Activated CD4-positive, CD25-positive, alpha-beta regulatory T cell treated with anti-CD3 and anti-CD28 coated beads, Interleukin-2, amount 50 U/mL, for 24 hours (primary cell): Measurements from ENCODE around the gene NFATC1.

ENCODE experiments used
- ATAC-seq, 2 donors: fragments of 150-1000 bp; cut with Tn5 transposase; one replicate each; pipeline ENCODE4 v1.10.0; 2021; ENCODE audit warnings: mild to moderate bottlenecking in 1 of 2, moderate library complexity in 1 of 2

NFATC1 gene

DNA sequence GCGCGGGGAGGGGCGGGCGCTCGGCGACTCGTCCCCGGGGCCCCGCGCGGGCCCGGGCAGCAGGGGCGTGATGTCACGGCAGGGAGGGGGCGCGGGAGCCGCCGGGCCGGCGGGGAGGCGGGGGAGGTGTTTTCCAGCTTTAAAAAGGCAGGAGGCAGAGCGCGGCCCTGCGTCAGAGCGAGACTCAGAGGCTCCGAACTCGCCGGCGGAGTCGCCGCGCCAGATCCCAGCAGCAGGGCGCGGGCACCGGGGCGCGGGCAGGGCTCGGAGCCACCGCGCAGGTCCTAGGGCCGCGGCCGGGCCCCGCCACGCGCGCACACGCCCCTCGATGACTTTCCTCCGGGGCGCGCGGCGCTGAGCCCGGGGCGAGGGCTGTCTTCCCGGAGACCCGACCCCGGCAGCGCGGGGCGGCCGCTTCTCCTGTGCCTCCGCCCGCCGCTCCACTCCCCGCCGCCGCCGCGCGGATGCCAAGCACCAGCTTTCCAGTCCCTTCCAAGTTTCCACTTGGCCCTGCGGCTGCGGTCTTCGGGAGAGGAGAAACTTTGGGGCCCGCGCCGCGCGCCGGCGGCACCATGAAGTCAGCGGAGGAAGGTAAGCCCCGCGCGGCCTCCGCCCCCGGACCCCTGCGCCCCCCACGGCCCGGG, at the start of gene NFATC1:
TSS of gene NFATC1 (plus strand) at position 170 of the 644 bp plus-strand sequence. CDS start at position 465, 295 bp downstream.
- peak; percentile 31 for ATAC-seq

DNA sequence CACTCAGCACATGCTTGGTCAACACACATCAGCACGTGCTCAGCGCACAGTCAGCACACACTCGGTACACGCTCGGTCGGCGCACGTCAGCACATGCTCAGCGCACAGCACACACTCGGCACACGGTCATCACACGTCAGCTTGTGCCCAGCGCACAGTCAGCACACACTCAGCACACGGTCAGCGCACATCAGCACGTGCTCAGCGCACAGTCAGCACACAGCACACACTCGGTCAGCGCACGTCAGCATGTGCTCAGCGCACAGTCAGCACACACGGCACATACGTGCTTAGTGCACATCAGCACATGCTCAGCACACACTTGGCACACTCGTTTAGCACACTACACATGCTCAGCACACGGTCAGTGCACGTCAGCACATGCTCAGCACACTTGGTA, 49.7 kb upstream of the NFATC1 start:
- ATAC-seq = no peak

DNA sequence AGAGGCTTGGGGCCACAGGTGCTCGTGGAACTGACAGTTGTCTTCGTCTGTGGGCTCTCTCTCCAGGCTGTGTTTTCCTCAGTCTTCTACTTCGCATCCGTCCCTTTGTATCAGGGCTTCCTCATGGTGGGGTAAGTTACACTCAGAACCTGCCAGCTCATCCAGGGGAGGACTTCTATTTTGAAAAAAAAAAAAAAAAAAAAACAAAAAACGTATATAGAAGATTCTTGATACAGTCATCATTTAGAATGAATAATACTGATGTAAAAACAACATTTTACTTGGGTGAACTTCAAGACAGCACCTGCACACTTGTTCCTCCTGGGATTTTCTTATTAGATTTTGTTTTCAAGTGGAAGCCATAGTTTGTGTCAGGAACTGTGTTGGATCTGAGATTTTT, 47.7 kb upstream of the NFATC1 start:
- ATAC-seq = no peak

DNA sequence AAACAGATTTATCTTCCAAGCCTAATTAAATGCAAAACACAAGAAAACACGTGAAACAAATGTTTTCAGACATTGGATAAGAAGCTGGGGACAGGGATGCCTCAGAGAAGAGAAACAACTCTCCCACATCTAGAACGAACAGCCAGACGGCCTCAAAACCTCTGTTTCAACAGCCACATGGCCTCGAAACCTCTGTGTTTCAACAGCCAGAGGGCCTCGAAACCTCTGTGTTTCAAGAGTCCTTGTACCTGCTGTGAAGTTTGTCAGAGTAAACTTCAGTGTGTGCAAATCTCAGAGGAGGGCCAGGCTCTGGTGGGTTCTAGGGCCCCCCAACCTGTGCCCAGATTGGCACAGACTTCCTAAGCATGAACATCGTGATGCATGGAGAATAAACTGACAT, 43.3 kb upstream of the NFATC1 start:
- no peak for ATAC-seq

- no peak for ATAC-seq
These were observed 42.5 kb upstream of the NFATC1 start for GRCh38 chr18:79353267-79353666.

GRCh38 chr18:79354350-79354749, 41.4 kb upstream of the NFATC1 start:
- no peak for ATAC-seq

- ATAC-seq = no peak
These were observed 40.0 kb upstream of the NFATC1 start for GRCh38 chr18:79355433-79356335.

DNA sequence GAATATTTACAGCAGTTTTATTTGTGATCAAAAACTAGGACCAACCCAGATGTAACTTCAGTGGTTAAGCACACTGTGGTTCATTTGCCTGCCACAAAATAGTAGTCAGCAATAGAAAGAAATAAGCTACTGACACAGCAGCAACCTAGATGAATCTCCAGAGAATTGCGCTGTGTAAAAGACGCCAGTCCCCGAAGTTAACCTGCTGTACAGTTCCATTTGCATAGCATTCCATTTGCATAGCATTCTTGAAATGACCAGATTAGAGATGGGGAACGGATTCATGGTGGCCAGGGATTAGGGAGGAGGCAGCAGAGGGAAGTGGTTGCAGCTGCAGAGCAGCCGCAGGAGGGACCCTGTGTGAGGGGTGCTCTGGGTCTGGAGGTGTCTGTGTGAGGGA, 39.3 kb upstream of the NFATC1 start:
- ATAC-seq = no peak

- no peak for ATAC-seq
These were observed 34.8 kb upstream of the NFATC1 start for GRCh38 chr18:79360933-79361332.

DNA sequence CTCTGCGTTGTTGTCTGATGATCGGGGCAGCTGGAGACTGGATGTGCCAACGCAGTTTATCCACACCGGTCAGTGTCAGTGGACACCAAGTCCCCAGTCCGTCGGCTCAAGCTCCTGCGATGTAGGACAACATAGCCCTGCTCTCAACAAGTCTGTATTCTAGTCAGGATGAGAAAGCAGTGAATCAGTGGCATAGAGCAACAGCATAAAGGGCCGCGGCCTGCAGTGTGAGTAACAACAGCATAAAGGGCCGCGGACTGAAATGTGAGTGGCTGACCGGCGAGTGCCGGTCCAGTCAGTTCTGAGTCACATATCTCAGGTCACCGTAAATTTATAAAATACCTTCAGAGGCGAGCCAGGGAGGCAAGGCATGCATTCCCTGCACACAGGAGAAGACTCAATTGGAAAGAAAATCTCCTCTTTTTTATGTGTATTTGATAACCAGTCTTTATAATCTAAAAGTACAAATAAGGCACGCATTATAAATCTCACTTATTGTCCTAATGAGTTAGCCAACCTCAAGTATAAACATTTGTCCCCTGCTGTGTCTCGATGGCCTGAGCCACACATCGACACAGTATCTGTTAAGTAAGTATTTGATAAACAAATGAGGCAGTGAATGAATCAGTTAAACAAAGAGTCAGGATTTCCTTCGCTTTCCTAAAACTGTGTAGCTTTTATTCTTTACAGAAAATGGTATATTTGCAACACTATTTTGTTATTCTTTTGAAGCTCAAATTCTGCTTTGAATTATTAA, 33.8 kb upstream of the NFATC1 start:
- no peak for ATAC-seq

DNA sequence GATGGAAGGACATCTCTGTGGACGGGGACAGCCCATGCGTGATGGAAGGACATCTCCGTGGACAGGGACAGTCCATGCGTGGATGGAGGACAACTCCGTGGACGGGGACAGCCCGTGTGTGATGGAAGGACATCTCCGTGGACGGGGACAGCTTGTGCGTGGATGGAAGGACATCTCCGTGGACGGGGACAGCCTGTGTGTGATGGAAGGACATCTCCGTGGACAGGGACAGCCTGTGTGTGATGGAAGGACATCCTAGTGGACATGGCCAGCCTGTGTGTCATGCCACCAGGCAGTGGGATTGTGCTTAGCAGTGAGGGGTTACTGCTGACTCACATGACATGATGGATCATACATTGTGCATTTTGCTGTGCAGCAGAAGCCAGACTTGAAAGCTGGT, 30.0 kb upstream of the NFATC1 start:
- no peak for ATAC-seq

DNA sequence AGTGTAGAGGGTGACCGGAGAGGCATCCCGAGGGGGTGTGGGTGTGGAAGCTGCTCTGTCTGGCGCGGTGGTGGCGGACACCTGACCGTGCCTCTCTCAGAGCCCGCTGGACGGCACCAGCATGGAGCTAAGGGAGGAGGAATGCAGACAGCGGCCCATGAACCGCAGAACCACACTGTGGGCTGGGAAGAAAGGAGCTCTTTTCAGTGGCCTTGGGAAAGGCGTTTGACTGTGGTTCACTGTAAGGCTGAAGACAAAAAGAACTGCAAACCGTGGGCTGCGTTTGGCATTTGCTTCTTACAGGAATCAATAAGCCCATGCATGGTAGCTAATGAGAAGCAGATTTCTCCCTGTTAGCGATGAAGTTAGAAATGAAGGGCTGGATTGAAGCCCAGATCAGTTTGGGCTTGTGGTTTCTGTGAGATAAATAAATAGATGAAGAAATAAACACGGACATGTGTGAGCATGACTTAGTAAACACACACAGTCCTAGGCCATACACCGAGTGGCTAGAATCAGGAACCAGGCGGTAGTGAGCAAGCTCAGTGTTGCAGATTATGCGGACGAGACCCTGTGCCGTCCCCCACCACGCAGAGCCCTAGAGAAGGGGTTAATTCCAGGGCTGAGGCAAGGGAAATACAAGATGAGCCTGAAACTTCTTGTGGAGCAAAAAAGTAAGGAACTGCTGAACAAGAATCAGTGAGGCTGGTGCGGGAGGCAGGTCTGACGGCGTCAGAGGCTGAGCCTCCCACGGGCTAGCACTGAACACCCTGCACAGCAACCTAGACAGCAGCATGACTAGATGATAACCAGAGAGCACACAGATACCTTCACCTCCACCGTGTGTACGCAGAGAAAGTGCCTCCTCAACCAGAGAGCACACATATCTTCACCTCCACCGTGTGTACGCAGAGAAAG, 29.3 kb upstream of the NFATC1 start:
- ATAC-seq = no peak

- no peak for ATAC-seq
These were observed 28.2 kb upstream of the NFATC1 start for GRCh38 chr18:79367480-79367879.

- no peak for ATAC-seq
These were observed 27.7 kb upstream of the NFATC1 start for GRCh38 chr18:79367989-79368388.

DNA sequence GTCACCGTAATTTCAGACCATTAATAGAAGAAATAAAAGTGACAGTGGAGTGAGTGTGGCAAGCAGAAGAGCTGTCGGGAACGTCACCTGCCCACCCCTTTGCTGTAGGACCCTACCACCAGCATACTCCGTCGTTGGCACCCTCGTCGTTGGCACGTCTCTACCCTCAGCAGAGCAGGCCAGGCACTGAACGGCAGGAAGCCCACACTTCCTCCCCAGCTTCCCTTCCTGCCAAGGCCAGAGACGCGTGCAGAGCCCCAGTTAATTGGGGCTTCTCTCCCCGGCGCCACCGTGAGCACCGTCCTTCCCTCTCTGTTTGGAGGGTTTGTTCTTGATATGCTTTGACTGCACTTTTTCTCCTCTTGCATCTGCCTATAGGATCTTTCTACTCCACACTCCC, 27.0 kb upstream of the NFATC1 start:
- no peak for ATAC-seq

DNA sequence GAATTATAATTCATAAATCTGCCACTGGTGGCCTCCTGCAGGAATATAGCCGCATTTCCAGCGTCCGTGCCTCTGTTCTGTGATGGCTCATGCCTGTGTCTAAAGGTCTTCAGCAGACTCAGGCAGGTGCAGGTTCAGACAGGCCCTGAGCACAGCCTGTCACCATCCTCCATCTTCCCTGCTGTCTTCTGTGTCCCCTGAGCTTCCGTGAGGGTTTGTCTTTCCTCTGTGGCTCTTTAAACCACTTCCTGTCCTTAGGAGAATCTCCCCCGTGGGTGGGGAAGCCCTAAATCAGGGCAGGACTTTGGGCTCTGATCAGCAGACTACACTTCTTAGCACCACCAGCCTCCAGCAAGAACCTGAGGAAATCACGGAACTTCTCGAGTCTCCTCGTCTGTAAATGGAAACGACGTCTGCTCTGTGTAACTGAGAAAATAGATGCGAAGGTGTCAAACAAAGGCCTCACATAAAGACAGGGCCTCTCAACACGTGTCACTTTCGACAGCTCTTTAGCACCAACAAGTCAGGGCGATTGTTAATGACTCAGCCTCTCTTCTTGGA, 24.1 kb upstream of the NFATC1 start:
- peak; percentile 13 to 38 for ATAC-seq

DNA sequence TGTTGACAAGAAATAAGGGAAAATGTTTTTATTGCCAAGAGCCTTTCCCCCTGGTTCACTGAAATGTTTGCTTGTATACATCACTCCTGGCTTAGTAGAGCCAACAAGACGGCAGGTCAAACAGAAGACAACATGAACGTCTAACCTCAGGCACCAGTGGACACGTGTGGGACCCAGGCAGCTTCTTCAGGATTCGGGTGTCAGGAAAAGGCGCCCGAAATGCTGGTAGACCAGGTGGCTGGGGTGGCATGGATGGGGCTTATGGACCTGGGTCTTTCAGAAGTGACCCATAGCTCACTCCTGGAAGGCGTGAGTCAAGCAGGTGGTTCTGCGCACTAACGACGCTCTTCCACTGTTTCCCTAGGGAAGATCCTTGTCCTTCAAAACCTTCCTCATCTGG, 23.3 kb upstream of the NFATC1 start:
- no peak for ATAC-seq

DNA sequence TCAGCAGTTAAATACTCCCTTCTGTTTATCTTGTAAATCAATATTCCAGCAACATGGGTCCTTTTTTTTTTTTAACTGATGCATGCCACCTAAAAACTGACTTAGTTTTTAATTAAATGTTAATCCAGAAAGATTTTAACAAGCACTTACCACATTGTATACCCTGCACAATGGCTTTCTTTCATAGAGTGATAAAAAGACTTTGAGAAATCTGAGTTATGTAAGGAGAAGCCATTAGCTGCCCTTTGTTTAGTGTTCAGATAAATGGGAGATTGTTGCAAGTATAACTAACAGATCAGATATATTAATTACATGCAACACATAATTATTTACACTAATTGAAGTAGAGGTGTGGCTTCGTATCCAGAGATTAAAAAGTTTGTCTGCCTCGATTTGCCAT, 22.7 kb upstream of the NFATC1 start:
- no peak for ATAC-seq

GRCh38 chr18:79373736-79374135, 22.0 kb upstream of the NFATC1 start:
- no peak for ATAC-seq

GRCh38 chr18:79374408-79375171, 21.1 kb upstream of the NFATC1 start:
- ATAC-seq = no peak

DNA sequence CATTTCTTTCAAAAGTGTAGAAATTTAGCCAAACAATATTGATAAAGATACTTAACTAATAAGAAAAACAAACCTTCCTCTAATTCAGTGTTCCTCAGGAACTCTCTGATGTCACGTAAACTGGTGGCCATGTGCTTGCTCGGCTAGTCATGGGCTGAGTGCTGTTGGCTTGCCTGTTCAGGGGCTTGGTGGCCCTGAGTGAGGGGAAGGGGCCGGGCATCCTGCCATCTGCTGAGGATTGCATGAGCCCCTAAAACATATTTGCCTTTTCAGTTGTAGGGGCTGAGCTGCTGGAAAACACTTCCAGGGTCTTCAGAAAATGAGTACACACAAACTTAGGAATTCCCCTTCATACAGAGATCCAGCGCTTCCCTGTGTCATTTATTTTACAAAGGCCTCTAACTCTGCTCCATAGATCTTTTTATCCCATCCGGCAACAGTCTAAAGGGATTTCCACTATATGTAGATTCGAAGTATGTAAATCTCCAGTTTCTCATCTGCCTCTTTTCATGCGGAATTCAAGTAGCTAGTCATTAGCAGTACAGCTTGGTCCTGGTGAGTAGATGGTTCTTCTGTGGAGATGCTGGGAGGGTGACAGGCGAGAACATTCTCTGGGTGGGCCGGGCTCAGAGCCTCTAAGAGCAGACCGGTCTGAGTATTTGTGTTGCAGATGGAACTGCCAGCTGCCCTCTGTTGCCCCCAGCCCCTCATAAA, 20.1 kb upstream of the NFATC1 start:
- no peak for ATAC-seq
